AG09319 (cell line): ENCODE results near the gene ZNF266.

Experiments
- DNase-seq: peaks from one replicate; pipeline ENCODE4 v3.0.0-alpha.2; 2010; ENCODE audit warnings: low read depth; ENCODE audit errors: extremely low read depth
- CTCF ChIP-seq: IDR thresholded peaks from 2 replicates; pipeline ENCODE4 v1.5.1; 2011; ENCODE audit warnings: low read depth, mild to moderate bottlenecking, inconsistent platforms, low read length, moderate library complexity

The ZNF266 gene

DNA sequence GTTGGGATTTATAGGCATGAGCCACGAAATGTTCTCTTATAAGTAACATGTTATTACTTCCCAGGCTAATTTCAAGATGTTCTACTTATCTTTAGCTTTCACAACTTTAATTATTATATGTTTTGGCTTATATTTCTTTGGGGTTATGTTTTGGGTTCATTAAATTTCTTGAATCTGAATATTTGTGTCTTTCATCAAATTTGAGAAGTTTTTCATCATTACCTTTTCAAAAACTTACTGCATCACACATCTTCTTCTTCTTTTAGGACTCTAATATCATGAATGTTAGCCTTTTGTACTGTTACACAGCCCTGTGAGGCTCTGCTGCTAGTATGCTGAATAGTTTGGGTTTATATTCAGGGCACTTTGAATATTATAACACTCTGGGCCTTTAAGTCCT is 9.7 kb upstream of the ZNF266 start:
- DNase-seq: no peak
- TF ChIP-seq CTCF: no peak

GRCh38 chr19:9436358-9436757 is 985 bp upstream of the ZNF266 start:
- TF ChIP-seq CTCF: no peak
- DNase-seq: no peak

DNA sequence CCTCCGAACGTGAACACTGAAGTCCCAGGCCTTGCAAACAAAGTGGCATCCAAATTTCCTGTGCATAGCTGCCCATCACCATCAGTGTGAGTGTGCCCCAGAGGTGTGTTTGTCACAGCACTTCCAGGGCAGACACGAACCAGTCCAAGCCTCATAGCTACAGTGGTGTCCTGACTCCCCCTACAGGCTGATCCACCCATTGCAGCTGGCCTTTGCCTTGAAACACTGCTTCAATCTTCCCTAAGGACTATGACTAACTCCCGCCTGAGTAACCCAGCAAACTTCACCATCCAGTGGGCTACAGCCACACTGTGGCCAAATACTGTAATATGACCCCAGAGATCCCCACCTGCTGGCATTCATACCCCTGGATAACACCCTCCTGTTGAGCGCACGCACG is 3.9 kb downstream of the ZNF266 start:
- DNase-seq: no peak
- TF ChIP-seq CTCF: peak; percentile 50

DNA sequence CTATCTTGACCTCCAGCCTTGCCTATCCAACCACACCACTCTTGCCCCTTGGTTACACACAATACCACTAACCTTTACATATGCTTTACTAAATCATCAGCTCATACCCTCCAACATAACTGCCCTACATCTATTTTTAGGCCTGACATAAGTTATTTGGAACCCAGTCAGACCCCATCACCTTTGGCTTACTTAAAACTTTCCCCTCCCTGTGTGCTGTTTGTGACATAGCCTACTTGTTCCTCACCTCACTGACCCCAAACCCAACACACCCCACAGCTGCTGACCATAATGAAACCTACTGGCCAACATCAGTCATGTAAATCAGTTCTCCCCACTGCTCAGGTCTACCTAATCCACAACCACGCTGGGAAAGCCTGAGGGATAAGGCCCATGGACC is 4.9 kb downstream of the ZNF266 start:
- TF ChIP-seq CTCF: no peak
- DNase-seq: no peak

DNA sequence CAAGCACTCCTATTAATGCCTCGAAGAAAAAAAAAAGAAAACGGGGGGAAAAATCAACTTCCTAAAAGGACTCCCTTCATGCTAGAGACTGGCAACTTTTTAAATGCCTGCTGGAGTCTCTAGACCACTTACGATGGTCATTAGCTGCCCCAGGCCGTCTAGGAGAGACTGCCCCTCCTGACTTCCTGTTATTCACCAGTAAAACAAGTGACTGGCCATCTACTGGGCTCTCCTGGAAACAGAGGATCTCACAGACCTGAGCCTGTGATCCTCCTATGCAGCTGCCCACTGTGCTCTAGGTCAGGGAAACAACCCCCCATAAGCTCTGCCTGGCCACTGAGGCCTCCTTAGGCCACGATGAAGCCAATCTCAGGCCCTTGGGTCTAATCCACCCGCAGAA is 7.4 kb downstream of the ZNF266 start:
- no peak for DNase-seq
- TF ChIP-seq CTCF: no peak

- TF ChIP-seq CTCF: no peak
- no peak for DNase-seq
These were observed 22.0 kb downstream of the ZNF266 start for GRCh38 chr19:9413240-9413954.

GRCh38 chr19:9407827-9408226 is 27.5 kb downstream of the ZNF266 start:
- no peak for TF ChIP-seq CTCF
- no peak for DNase-seq
